Colonic mucosa (tissue), 4 donors: Measurements from ENCODE around the gene TUBGCP5. TPM values are rescaled to one million over a fixed set of nuclear protein-coding genes. Genes with fewer than 3 reads are reported as not detected.

ENCODE experiments used
- DNase-seq: peaks from one replicate; pipeline ENCODE4 v3.0.0-alpha.2; 2020
- H3K27ac ChIP-seq: fragments of 200-600 bp; one replicate; pipeline ENCODE4 v1.8.0; 2021
- H3K27me3 ChIP-seq: fragments of 200-600 bp; one replicate; pipeline ENCODE4 v1.8.0; 2021
- H3K36me3 ChIP-seq: fragments of 200-600 bp; one replicate; pipeline ENCODE4 v1.8.0; 2021
- H3K4me1 ChIP-seq: fragments of 200-600 bp; one replicate; pipeline ENCODE4 v1.8.0; 2021; ENCODE audit warnings: mild to moderate bottlenecking
- H3K4me3 ChIP-seq: fragments of 200-600 bp; one replicate; pipeline ENCODE4 v1.8.0; 2021
- H3K9ac ChIP-seq, 2 donors: one replicate each; pipeline ENCODE4 v1.7.0; 2013; ENCODE audit warnings: control low read depth in 2 of 2, low read depth in 2 of 2, low read length in 2 of 2
- H3K9me3 ChIP-seq: fragments of 200-600 bp; one replicate; pipeline ENCODE4 v1.8.0; 2021
- CTCF ChIP-seq: fragments of 200-600 bp; IDR thresholded peaks from one replicate; pipeline ENCODE4 v1.8.0; 2022; ENCODE audit warnings: antibody characterized with exemption, mild to moderate bottlenecking
- intact Hi-C: fragments of 100-400 bp; cut with DNase I; formaldehyde crosslinking; loops from one replicate; pipeline ENCODE4 v1.14.1; 2022
- total RNA-seq, 2 donors: library from RNA; stranded (reverse); fragmentation: NEBNext Ultra II Directional in 1 of 2; extraction: Animal tissue kit (Norgen Biotek cat#: 25700) in 1 of 2; gene quantifications; one replicate each; pipeline ENCODE4 v1.2.1, GENCODE V29; 2021
- donor health status: healthy.
- donor health status: DM: no; HTN: no; CAD: no.
- donor health status: DM: no; HTN: no; CAD: no.

The TUBGCP5 gene
- total RNA-seq, 2 donors from 2014 or later = 7.5 to 10.9 TPM

- H3K27ac ChIP-seq = no peak overlapping the region
- no peak for TF ChIP-seq CTCF
- no peak for DNase-seq
- no peaks in the 10 kb centered on the region for H3K4me1 ChIP-seq
- no peaks in the 10 kb centered on the region for H3K9me3 ChIP-seq
- no peaks in the 10 kb centered on the region for H3K36me3 ChIP-seq
- no peak overlapping the region for H3K4me3 ChIP-seq
- no peaks in the 10 kb centered on the region for H3K27me3 ChIP-seq
- intact Hi-C loops = no loop called here
- no peak overlapping the region for H3K9ac ChIP-seq
Observed at GRCh38 chr15:22969489-22969888, 69.9 kb downstream of the TUBGCP5 start.

- H3K27ac ChIP-seq = no peak overlapping the region
- no peaks in the 10 kb centered on the region for H3K4me1 ChIP-seq
- no peaks in the 10 kb centered on the region for H3K36me3 ChIP-seq
- no peak for DNase-seq
- H3K4me3 ChIP-seq = no peak overlapping the region
- no peaks in the 10 kb centered on the region for H3K27me3 ChIP-seq
- H3K9me3 ChIP-seq = no peaks in the 10 kb centered on the region
- no peak for TF ChIP-seq CTCF
- intact Hi-C loops = no loop called here
- no peak overlapping the region for H3K9ac ChIP-seq
Observed at GRCh38 chr15:22968366-22968765, 71.0 kb downstream of the TUBGCP5 start.

GRCh38 chr15:22967084-22967770 lies 72.1 kb downstream of the TUBGCP5 start:
- no peak for TF ChIP-seq CTCF
- Histone ChIP-seq H3K9ac (no peak overlapping the region), H3K9me3 (no peaks in the 10 kb centered on the region), H3K4me1 (no peaks in the 10 kb centered on the region), H3K36me3 (no peaks in the 10 kb centered on the region), H3K27me3 (no peaks in the 10 kb centered on the region), H3K4me3 (no peak overlapping the region), H3K27ac (no peak overlapping the region)
- intact Hi-C loops = no loop called here
- no peak for DNase-seq

- no peaks in the 10 kb centered on the region for H3K4me1 ChIP-seq
- intact Hi-C loops = no loop called here
- no peak overlapping the region for H3K27ac ChIP-seq
- no peaks in the 10 kb centered on the region for H3K27me3 ChIP-seq
- H3K9ac ChIP-seq = no peak overlapping the region
- no peak for DNase-seq
- H3K9me3 ChIP-seq = no peaks in the 10 kb centered on the region
- H3K36me3 ChIP-seq = no peaks in the 10 kb centered on the region
- no peak overlapping the region for H3K4me3 ChIP-seq
- TF ChIP-seq CTCF = no peak
Observed at GRCh38 chr15:22966321-22967083, 72.9 kb downstream of the TUBGCP5 start.

GRCh38 chr15:22963641-22964040 lies 75.7 kb downstream of the TUBGCP5 start:
- no peak overlapping the region for H3K4me3 ChIP-seq
- H3K9ac ChIP-seq = no peak overlapping the region

More at GRCh38 chr15:22963641-22964040, 75.7 kb downstream of the TUBGCP5 start:
- Histone ChIP-seq H3K36me3 (no peaks in the 10 kb centered on the region), H3K4me1 (no peaks in the 10 kb centered on the region), H3K9me3 (no peaks in the 10 kb centered on the region), H3K27ac (no peak overlapping the region), H3K27me3 (no peaks in the 10 kb centered on the region)
- no peak for TF ChIP-seq CTCF
- intact Hi-C loops = no loop called here
- DNase-seq = no peak
